ENCODE data around the gene EIF5.

DNA sequence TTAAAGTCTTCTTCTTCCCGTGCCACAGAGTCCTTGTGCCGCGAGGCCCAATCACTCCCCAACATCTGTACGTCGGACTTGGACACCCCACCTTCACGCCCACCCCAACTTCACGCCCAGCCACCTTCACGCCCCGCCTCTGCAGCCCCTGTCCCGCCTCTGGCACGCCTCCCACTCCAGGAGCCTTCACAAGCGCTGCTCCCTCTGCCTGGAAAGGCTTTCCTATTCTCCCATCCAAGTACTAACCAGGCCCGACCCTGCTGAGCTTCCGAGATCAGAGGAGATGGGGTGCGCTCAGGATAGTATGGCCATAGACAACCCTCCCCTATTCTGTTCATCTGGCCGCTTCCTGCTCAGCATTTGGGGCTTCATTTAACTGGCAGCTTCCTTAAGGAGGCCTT, 17.3 kb upstream of the EIF5 start:
- TF ChIP-seq, protein P1, sequence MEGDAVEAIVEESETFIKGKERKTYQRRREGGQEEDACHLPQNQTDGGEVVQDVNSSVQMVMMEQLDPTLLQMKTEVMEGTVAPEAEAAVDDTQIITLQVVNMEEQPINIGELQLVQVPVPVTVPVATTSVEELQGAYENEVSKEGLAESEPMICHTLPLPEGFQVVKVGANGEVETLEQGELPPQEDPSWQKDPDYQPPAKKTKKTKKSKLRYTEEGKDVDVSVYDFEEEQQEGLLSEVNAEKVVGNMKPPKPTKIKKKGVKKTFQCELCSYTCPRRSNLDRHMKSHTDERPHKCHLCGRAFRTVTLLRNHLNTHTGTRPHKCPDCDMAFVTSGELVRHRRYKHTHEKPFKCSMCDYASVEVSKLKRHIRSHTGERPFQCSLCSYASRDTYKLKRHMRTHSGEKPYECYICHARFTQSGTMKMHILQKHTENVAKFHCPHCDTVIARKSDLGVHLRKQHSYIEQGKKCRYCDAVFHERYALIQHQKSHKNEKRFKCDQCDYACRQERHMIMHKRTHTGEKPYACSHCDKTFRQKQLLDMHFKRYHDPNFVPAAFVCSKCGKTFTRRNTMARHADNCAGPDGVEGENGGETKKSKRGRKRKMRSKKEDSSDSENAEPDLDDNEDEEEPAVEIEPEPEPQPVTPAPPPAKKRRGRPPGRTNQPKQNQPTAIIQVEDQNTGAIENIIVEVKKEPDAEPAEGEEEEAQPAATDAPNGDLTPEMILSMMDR (IDR thresholded peaks at IDR 0.05), result no peak
- no peak for TF ChIP-seq POLR2A (IDR thresholded peaks at IDR 0.05)

Data from heart left ventricle (tissue), 13 donors.